ENCODE measurements around the gene TMEM132C. TPM values are rescaled to one million over a fixed set of nuclear protein-coding genes. Genes with fewer than 3 reads are reported as not detected.

The TMEM132C gene
- total RNA-seq, 2 donors from 2014 or later = not detected

GRCh38 chr12:128639089-128639488, 372.1 kb downstream of the TMEM132C start:
- no peaks in the 10 kb centered on the region for H3K27me3 Mint-ChIP-seq (ENCODE audit: low read depth)
- peaks cover 0 to 3% of the 10 kb centered on the region in 2 donors for H3K36me3 Mint-ChIP-seq (ENCODE audit: insufficient read depth in 2 of 2)
- no peaks in the 10 kb centered on the region for H3K4me1 Mint-ChIP-seq (ENCODE audit: low read depth)
- H3K9me3 Mint-ChIP-seq = no peaks in the 10 kb centered on the region
- H3K4me3 Mint-ChIP-seq = no peak overlapping the region
- no peak for ATAC-seq (replicated peaks in 1 of 2)
- no peak for DNase-seq
- H3K27ac Mint-ChIP-seq = no peak overlapping the region

GRCh38 chr12:128643155-128643554, 376.2 kb downstream of the TMEM132C start:
- Mint-ChIP-seq H3K27ac (no peak overlapping the region), H3K9me3 (peaks cover 17 to 23% of the 10 kb centered on the region in 2 donors), H3K27me3 (ENCODE audit: low read depth) (no peaks in the 10 kb centered on the region), H3K4me3 (no peak overlapping the region), H3K36me3 (ENCODE audit: insufficient read depth in 2 of 2) (peaks cover 7 to 9% of the 10 kb centered on the region in 2 donors), H3K4me1 (ENCODE audit: low read depth) (no peaks in the 10 kb centered on the region)
- ATAC-seq (replicated peaks in 1 of 2) = no peak
- no peak for DNase-seq

- no peaks in the 10 kb centered on the region for H3K4me1 Mint-ChIP-seq (ENCODE audit: low read depth)
- DNase-seq (peak; percentile 9 to 37), ATAC-seq (replicated peaks in 1 of 2) (no peak)
- H3K36me3 Mint-ChIP-seq (ENCODE audit: insufficient read depth in 2 of 2) = peaks cover 9% of the 10 kb centered on the region in 2 donors
- no peak overlapping the region for H3K27ac Mint-ChIP-seq
- H3K27me3 Mint-ChIP-seq (ENCODE audit: low read depth) = no peaks in the 10 kb centered on the region
- H3K4me3 Mint-ChIP-seq = no peak overlapping the region
- peaks cover 20 to 26% of the 10 kb centered on the region in 2 donors for H3K9me3 Mint-ChIP-seq
Observed at GRCh38 chr12:128644664-128645296, 377.8 kb downstream of the TMEM132C start.

- Mint-ChIP-seq H3K4me1 (ENCODE audit: low read depth) (no peaks in the 10 kb centered on the region), H3K9me3 (peaks cover 20 to 27% of the 10 kb centered on the region in 2 donors), H3K27me3 (ENCODE audit: low read depth) (no peaks in the 10 kb centered on the region), H3K27ac (no peak overlapping the region), H3K4me3 (no peak overlapping the region), H3K36me3 (ENCODE audit: insufficient read depth in 2 of 2) (peaks cover 6 to 9% of the 10 kb centered on the region in 2 donors)
- ATAC-seq (replicated peaks in 1 of 2) = no peak
- DNase-seq = no peak
Observed at GRCh38 chr12:128649902-128650301, 382.9 kb downstream of the TMEM132C start.

- no peaks in the 10 kb centered on the region for H3K4me1 Mint-ChIP-seq (ENCODE audit: low read depth)
- no peaks in the 10 kb centered on the region for H3K27me3 Mint-ChIP-seq (ENCODE audit: low read depth)
- DNase-seq (no peak), ATAC-seq (replicated peaks in 1 of 2) (no peak)
- H3K36me3 Mint-ChIP-seq (ENCODE audit: insufficient read depth in 2 of 2) = peaks cover 3 to 9% of the 10 kb centered on the region in 2 donors
- H3K9me3 Mint-ChIP-seq = peaks cover 11 to 13% of the 10 kb centered on the region in 2 donors
- H3K4me3 Mint-ChIP-seq = no peak overlapping the region
- H3K27ac Mint-ChIP-seq = no peak overlapping the region
Observed at GRCh38 chr12:128652136-128652751, 385.3 kb downstream of the TMEM132C start.

- H3K9me3 Mint-ChIP-seq = peaks cover 0 to 4% of the 10 kb centered on the region in 2 donors
- no peaks in the 10 kb centered on the region for H3K27me3 Mint-ChIP-seq (ENCODE audit: low read depth)
- DNase-seq = no peak
- H3K4me1 Mint-ChIP-seq (ENCODE audit: low read depth) = no peaks in the 10 kb centered on the region
- no peak for ATAC-seq (replicated peaks in 1 of 2)
- no peak overlapping the region for H3K27ac Mint-ChIP-seq
- H3K36me3 Mint-ChIP-seq (ENCODE audit: insufficient read depth in 2 of 2) = no peaks in the 10 kb centered on the region
- no peak overlapping the region for H3K4me3 Mint-ChIP-seq
Observed at GRCh38 chr12:128654468-128654867, 387.5 kb downstream of the TMEM132C start.

- no peak for DNase-seq
- peaks cover 4% of the 10 kb centered on the region for H3K27me3 Mint-ChIP-seq (ENCODE audit: low read depth)
- no peak for ATAC-seq (replicated peaks in 1 of 2)
- H3K4me1 Mint-ChIP-seq (ENCODE audit: low read depth) = no peaks in the 10 kb centered on the region
- H3K36me3 Mint-ChIP-seq (ENCODE audit: insufficient read depth in 2 of 2) = no peaks in the 10 kb centered on the region
- no peak overlapping the region for H3K27ac Mint-ChIP-seq
- H3K9me3 Mint-ChIP-seq = peaks cover 0 to 5% of the 10 kb centered on the region in 2 donors
- H3K4me3 Mint-ChIP-seq = no peak overlapping the region
Observed at GRCh38 chr12:128657378-128657777, 390.4 kb downstream of the TMEM132C start.

- Mint-ChIP-seq H3K27ac (no peak overlapping the region), H3K9me3 (peaks cover 5 to 6% of the 10 kb centered on the region in 2 donors), H3K27me3 (ENCODE audit: low read depth) (peaks cover 4% of the 10 kb centered on the region), H3K36me3 (ENCODE audit: insufficient read depth in 2 of 2) (no peaks in the 10 kb centered on the region), H3K4me3 (no peak overlapping the region), H3K4me1 (ENCODE audit: low read depth) (no peaks in the 10 kb centered on the region)
- DNase-seq (no peak), ATAC-seq (replicated peaks in 1 of 2) (no peak)
Observed at GRCh38 chr12:128660532-128661225, 393.7 kb downstream of the TMEM132C start.

GRCh38 chr12:128661226-128661569, 394.2 kb downstream of the TMEM132C start:
- Mint-ChIP-seq H3K27ac (no peak overlapping the region), H3K27me3 (ENCODE audit: low read depth) (peaks cover 4% of the 10 kb centered on the region), H3K9me3 (peaks cover 5 to 6% of the 10 kb centered on the region in 2 donors), H3K4me1 (ENCODE audit: low read depth) (no peaks in the 10 kb centered on the region), H3K36me3 (ENCODE audit: insufficient read depth in 2 of 2) (no peaks in the 10 kb centered on the region), H3K4me3 (no peak overlapping the region)
- DNase-seq (no peak), ATAC-seq (replicated peaks in 1 of 2) (no peak)

- Mint-ChIP-seq H3K4me1 (ENCODE audit: low read depth) (no peaks in the 10 kb centered on the region), H3K36me3 (ENCODE audit: insufficient read depth in 2 of 2) (no peaks in the 10 kb centered on the region), H3K27ac (no peak overlapping the region), H3K27me3 (ENCODE audit: low read depth) (peaks cover 4% of the 10 kb centered on the region), H3K4me3 (no peak overlapping the region), H3K9me3 (peaks cover 5 to 6% of the 10 kb centered on the region in 2 donors)
- ATAC-seq (replicated peaks in 1 of 2) (no peak), DNase-seq (no peak)
Observed at GRCh38 chr12:128662101-128662500, 395.1 kb downstream of the TMEM132C start.

GRCh38 chr12:128664501-128664900, 397.5 kb downstream of the TMEM132C start:
- no peak for ATAC-seq (replicated peaks in 1 of 2)

GRCh38 chr12:128667193-128667592, 400.2 kb downstream of the TMEM132C start:
- DNase-seq (no peak), ATAC-seq (replicated peaks in 1 of 2) (no peak)
- Mint-ChIP-seq H3K9me3 (peaks cover 5 to 7% of the 10 kb centered on the region in 2 donors), H3K4me1 (ENCODE audit: low read depth) (no peaks in the 10 kb centered on the region), H3K36me3 (ENCODE audit: insufficient read depth in 2 of 2) (no peaks in the 10 kb centered on the region), H3K27ac (no peak overlapping the region), H3K4me3 (no peak overlapping the region), H3K27me3 (ENCODE audit: low read depth) (no peaks in the 10 kb centered on the region)

More at GRCh38 chr12:128664501-128664900, 397.5 kb downstream of the TMEM132C start:
- Mint-ChIP-seq H3K4me3 (no peak overlapping the region), H3K4me1 (ENCODE audit: low read depth) (no peaks in the 10 kb centered on the region), H3K27me3 (ENCODE audit: low read depth) (peaks cover 4% of the 10 kb centered on the region), H3K9me3 (peaks cover 3 to 7% of the 10 kb centered on the region in 2 donors), H3K27ac (no peak overlapping the region), H3K36me3 (ENCODE audit: insufficient read depth in 2 of 2) (no peaks in the 10 kb centered on the region)
- DNase-seq = no peak

GRCh38 chr12:128671528-128672042, 404.6 kb downstream of the TMEM132C start:
- ATAC-seq (replicated peaks in 1 of 2) = no peak
- peaks cover 7% of the 10 kb centered on the region for H3K27me3 Mint-ChIP-seq (ENCODE audit: low read depth)
- H3K4me3 Mint-ChIP-seq = no peak overlapping the region
- DNase-seq = no peak
- H3K4me1 Mint-ChIP-seq (ENCODE audit: low read depth) = no peaks in the 10 kb centered on the region
- no peaks in the 10 kb centered on the region for H3K36me3 Mint-ChIP-seq (ENCODE audit: insufficient read depth in 2 of 2)
- no peak overlapping the region for H3K27ac Mint-ChIP-seq
- H3K9me3 Mint-ChIP-seq = peaks cover 4 to 9% of the 10 kb centered on the region in 2 donors
